K562 (cell line): ENCODE measurements around the gene SBF1. TPM values are rescaled to one million over a fixed set of nuclear protein-coding genes. Genes with fewer than 3 reads are reported as not detected.

Experiments
- ATAC-seq: fragments of 200-7000 bp; cut with Tn5 transposase; 3 replicates; pipeline ENCODE4 v1.9.1; 2020; ENCODE audit warnings: moderate library complexity
- BruUV-seq: library from RNA; stranded (reverse); fragments of 400-500 nt; replicated peaks from 2 replicates; lab custom pipeline; 2021; lab: Mats Ljungman, UMichigan
- CTCF ChIA-PET: fragments of 300-600 bp; formaldehyde crosslinking; extraction: SDS; loops from one replicate; lab custom pipeline; 2021; ENCODE audit warnings: low intra/inter-chr PET ratio; lab: Yijun Ruan, JAX
- POLR2A ChIA-PET: fragments of 300-600, 350-650 bp; sonication (Branson Sonifier 250); formaldehyde crosslinking; extraction: SDS; loops from one replicate; lab custom pipeline; 2021; ENCODE audit warnings: antibody characterized with exemption, inconsistent platforms; lab: Yijun Ruan, JAX
- DNase-seq, 4 experiments: peaks; one replicate each; pipeline versions ENCODE4 v3.0.0 to v3.0.0-alpha.2; 2011 to 2018; ENCODE audit warnings: low spot score in 3 of 4, mixed read lengths in 3 of 4; ENCODE audit errors: extremely low read depth in 1 of 4
- FAIRE-seq: peaks from 2 replicates; lab custom pipeline; 2011; peaks lifted over from hg19 to GRCh38; lab: Jason Lieb, UNC
- H2AFZ ChIP-seq: 2 replicates; pipeline ENCODE4 v1.6.0; 2011; ENCODE audit warnings: low read depth, low read length, control low read depth, inconsistent platforms
- H3K27ac ChIP-seq: fragments of 200-600 bp; 3 replicates; pipeline ENCODE4 v1.8.0; 2011; ENCODE audit warnings: low read depth, mild to moderate bottlenecking, control low read depth, inconsistent platforms, low read length, moderate library complexity, mixed read lengths; ENCODE audit errors: extremely low read depth
- H3K27me3 ChIP-seq, 2 experiments: fragments of 300-600 bp in 1 of 2; 2 replicates in 1 of 2; 3 replicates in 1 of 2; pipeline versions ENCODE4 v1.6.0 to v1.8.0; 2011; ENCODE audit warnings: inconsistent platforms in 2 of 2, low read length in 2 of 2, mild to moderate bottlenecking in 1 of 2, mixed read lengths in 1 of 2, moderate library complexity in 1 of 2; ENCODE audit not compliant: control insufficient read depth in 2 of 2, insufficient read depth in 2 of 2
- H3K36me3 ChIP-seq: fragments of 300-600 bp; 3 replicates; pipeline ENCODE4 v1.8.0; 2011; ENCODE audit warnings: mild to moderate bottlenecking, low read length, inconsistent platforms; ENCODE audit not compliant: control insufficient read depth, insufficient read depth
- H3K4me1 ChIP-seq, 2 experiments: fragments of 200-600 bp in 1 of 2; replicated peaks in 1 of 2; 2 replicates in 1 of 2; 3 replicates in 1 of 2; pipeline versions ENCODE4 v1.5.1 to v1.8.0; 2011; ENCODE audit warnings: inconsistent platforms in 2 of 2, low read length in 2 of 2, mild to moderate bottlenecking in 1 of 2, mixed read lengths in 1 of 2, moderate library complexity in 1 of 2; ENCODE audit not compliant: control insufficient read depth in 2 of 2, insufficient read depth in 2 of 2
- H3K4me2 ChIP-seq: 2 replicates; pipeline ENCODE4 v1.6.1; 2011; ENCODE audit warnings: low read length, control low read depth, inconsistent platforms, mixed read lengths; ENCODE audit not compliant: insufficient read depth
- H3K4me3 ChIP-seq: fragments of 200-600 bp; sonication (generic), shearing (Covaris generic); 2 replicates; pipeline ENCODE4 v1.5.1; 2016; ENCODE audit warnings: control low read depth, inconsistent platforms
- H3K79me2 ChIP-seq: fragments of 200-600 bp; 3 replicates; pipeline ENCODE4 v1.8.0; 2011; ENCODE audit warnings: low read length, inconsistent platforms; ENCODE audit not compliant: control insufficient read depth, insufficient read depth
- H3K9ac ChIP-seq, 2 experiments: 2 replicates each; pipeline versions ENCODE4 v1.6.0 to v1.6.1; 2011; ENCODE audit warnings: low read depth in 2 of 2, low read length in 2 of 2, control low read depth in 1 of 2, inconsistent platforms in 1 of 2, mild to moderate bottlenecking in 1 of 2, mixed read lengths in 1 of 2; ENCODE audit not compliant: insufficient read depth in 1 of 2
- H3K9me1 ChIP-seq: one replicate; pipeline ENCODE4 v1.6.0; 2011; ENCODE audit warnings: inconsistent platforms, mild to moderate bottlenecking, low read length, moderate library complexity; ENCODE audit not compliant: control insufficient read depth, insufficient read depth
- H3K9me3 ChIP-seq: replicated peaks from 2 replicates; pipeline ENCODE4 v1.5.1; 2011; ENCODE audit warnings: low read depth, low read length, inconsistent platforms; ENCODE audit not compliant: control insufficient read depth, insufficient read depth
- H4K20me1 ChIP-seq: replicated peaks from 2 replicates; pipeline ENCODE4 v1.6.1; 2011; ENCODE audit warnings: low read length, inconsistent platforms, mixed read lengths; ENCODE audit not compliant: control insufficient read depth, insufficient read depth
- CBFA2T2 ChIP-seq: fragments of 450-650 bp; conservative IDR thresholded peaks from 2 replicates; pipeline ENCODE4 v1.6.1; 2017; ENCODE audit warnings: mild to moderate bottlenecking
- MAFF ChIP-seq: IDR thresholded peaks from 2 replicates; pipeline ENCODE4 v1.6.1; 2012; ENCODE audit warnings: low read length, improper control_type of control experiment
- NFIC ChIP-seq: fragments of 450-650 bp; IDR thresholded peaks from 2 replicates; pipeline ENCODE4 v1.6.1; 2017; ENCODE audit warnings: mild to moderate bottlenecking, inconsistent platforms
- SIRT6 ChIP-seq: IDR thresholded peaks from one replicate; pipeline ENCODE4 v1.6.1; 2012; ENCODE audit warnings: low read depth, mild to moderate bottlenecking, control low read depth, inconsistent platforms, low read length, moderate library complexity
- SREBF2 ChIP-seq: sonication (generic); formaldehyde crosslinking; IDR thresholded peaks from 2 replicates; pipeline ENCODE4 v1.4.0; 2020; ENCODE audit warnings: mild to moderate bottlenecking, missing genetic modification reagents
- ZNF23 ChIP-seq: fragments of 250-450 bp; sonication (Bioruptor Pico); IDR thresholded peaks from 2 replicates; pipeline ENCODE4 v1.4.0; 2020; ENCODE audit warnings: mild to moderate bottlenecking
- ZNF384 ChIP-seq: IDR thresholded peaks from 2 replicates; pipeline ENCODE4 v1.6.1; 2012; ENCODE audit warnings: low read depth, low read length, improper control_type of control experiment
- WGBS: fragments of 100-300 bp; shearing (Covaris generic); methylation state at CpG from one replicate; pipeline ENCODE4 v1.1.6; 2016; ENCODE audit warnings: low coverage, mixed read lengths; ENCODE audit not compliant: insufficient coverage; ENCODE audit errors: missing lambda C conversion rate; 5-methylcytosine and 5-hydroxymethylcytosine counted together
- in situ Hi-C: fragments of 300-500 bp; cut with MboI; formaldehyde crosslinking; loops from 4 replicates; pipeline ENCODE4 v1.15.0; 2018; ENCODE audit warnings: inconsistent platforms, mixed read lengths
- intact Hi-C: fragments of 100-400 bp; cut with micrococcal nuclease; formaldehyde crosslinking; loops from 2 replicates; pipeline ENCODE4 v1.14.2; 2022
- polyA plus RNA-seq, 8 experiments: library from polyadenylated mRNA; depleted of rRNA in 4 of 8; stranded (reverse) in 5 of 8; unstranded in 3 of 8; fragments of >200 nt; fragmentation: Nextera tagmentation in 2 of 8; fragmentation: Illumina TruSeq in 1 of 8; extraction: Ambion mirVana in 2 of 8; extraction: Trizol in 1 of 8; gene quantifications; 2 replicates each; pipeline versions ENCODE4 v1.2.1 to v1.2.3, GENCODE V29; 2011 to 2014; ENCODE audit warnings: inconsistent platforms in 1 of 8, missing spikeins in 1 of 8
- total RNA-seq, 7 experiments: library from RNA; depleted of rRNA in 6 of 7; stranded (reverse); fragments of >200 nt in 6 of 7; fragmentation: Illumina TruSeq in 2 of 7; extraction: Trizol in 2 of 7; gene quantifications; 2 replicates each; pipeline versions ENCODE4 v1.2.1 to v1.2.3, GENCODE V29; 2011 to 2021; ENCODE audit warnings: low replicate concordance in 1 of 7
- TF ChIP-seq, protein P1 (sequence below): sonication (generic); formaldehyde crosslinking; IDR thresholded peaks from 2 replicates; pipeline ENCODE4 v1.8.1; 2023; ENCODE audit warnings: mild to moderate bottlenecking, missing genetic modification reagents

The SBF1 gene
- total and polyA plus RNA-seq, 9 of the 15 experiments (the other 6 are each of a cell fraction or from before 2014, with no cell fraction given): 0.44 to 50.4 (median 11.4) TPM

DNA sequence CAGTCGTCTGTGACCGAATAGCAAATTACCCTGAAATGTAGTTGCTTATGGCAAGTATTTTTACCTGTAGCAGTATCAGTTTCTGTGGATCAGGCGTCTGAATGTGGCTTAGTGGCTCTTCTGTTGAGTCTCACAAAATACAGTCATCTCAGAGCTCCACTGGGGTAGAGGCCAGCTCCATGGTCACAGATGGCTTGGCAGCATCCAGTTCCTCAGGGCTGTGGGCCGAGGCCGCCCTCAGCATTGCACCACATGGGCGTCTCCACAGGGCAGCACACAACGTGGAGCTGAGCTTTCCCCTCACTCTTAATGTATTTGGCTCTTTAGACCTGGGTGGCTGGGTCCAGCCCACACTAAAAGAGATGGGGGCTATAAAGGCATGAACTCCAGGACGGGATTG is 57.8 kb downstream of the SBF1 start:
- ChIA-PET CTCF (no interaction called here), POLR2A (no interaction called here)
- no peak overlapping the region for H3K9ac ChIP-seq
- no peak overlapping the region for H3K27ac ChIP-seq
- H3K4me1 ChIP-seq: peaks cover 0 to 6% of the 10 kb centered on the region in 2 experiments; a peak in 2 of 5 replicates
- H3K79me2 ChIP-seq: no peaks in the 10 kb centered on the region
- ATAC-seq (no peak), DNase-seq (no peak), FAIRE-seq (no peak)
- H3K36me3 ChIP-seq: peaks cover 77% of the 10 kb centered on the region; the same call in 2 of the 3 replicates
- no peak overlapping the region for H3K4me3 ChIP-seq
- intact Hi-C loops (no loop called here), in situ Hi-C loops (no loop called here)
- H3K9me3 ChIP-seq: no peaks in the 10 kb centered on the region
- H4K20me1 ChIP-seq: no peaks in the 10 kb centered on the region; the same call in 1 of the 2 replicates
- TF ChIP-seq, protein P1, sequence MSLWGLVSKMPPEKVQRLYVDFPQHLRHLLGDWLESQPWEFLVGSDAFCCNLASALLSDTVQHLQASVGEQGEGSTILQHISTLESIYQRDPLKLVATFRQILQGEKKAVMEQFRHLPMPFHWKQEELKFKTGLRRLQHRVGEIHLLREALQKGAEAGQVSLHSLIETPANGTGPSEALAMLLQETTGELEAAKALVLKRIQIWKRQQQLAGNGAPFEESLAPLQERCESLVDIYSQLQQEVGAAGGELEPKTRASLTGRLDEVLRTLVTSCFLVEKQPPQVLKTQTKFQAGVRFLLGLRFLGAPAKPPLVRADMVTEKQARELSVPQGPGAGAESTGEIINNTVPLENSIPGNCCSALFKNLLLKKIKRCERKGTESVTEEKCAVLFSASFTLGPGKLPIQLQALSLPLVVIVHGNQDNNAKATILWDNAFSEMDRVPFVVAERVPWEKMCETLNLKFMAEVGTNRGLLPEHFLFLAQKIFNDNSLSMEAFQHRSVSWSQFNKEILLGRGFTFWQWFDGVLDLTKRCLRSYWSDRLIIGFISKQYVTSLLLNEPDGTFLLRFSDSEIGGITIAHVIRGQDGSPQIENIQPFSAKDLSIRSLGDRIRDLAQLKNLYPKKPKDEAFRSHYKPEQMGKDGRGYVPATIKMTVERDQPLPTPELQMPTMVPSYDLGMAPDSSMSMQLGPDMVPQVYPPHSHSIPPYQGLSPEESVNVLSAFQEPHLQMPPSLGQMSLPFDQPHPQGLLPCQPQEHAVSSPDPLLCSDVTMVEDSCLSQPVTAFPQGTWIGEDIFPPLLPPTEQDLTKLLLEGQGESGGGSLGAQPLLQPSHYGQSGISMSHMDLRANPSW (CRISPR knock-in tag): no peak
- TF ChIP-seq SIRT6 (no peak), SREBF2 (CRISPR knock-in tag) (no peak), ZNF23 (CRISPR knock-in tag) (no peak), NFIC (no peak), CBFA2T2 (no peak), ZNF384 (no peak), MAFF (no peak)
- H2AFZ ChIP-seq: no peak overlapping the region
- H3K27me3 ChIP-seq: no peaks in the 10 kb centered on the region
- WGBS: 96% methylated on average over 8 of the region's 8 CpGs
- H3K9me1 ChIP-seq: no peaks in the 10 kb centered on the region
- no peak overlapping the region for H3K4me2 ChIP-seq
- no TSS peak for BruUV-seq
